HG02642 (cell line): Measurements from ENCODE around the gene APOB.

Experiments used
- ATAC-seq: cut with Tn5 transposase; IDR thresholded peaks from one replicate; pipeline ENCODE4 v1.9.1; 2021; ENCODE audit warnings: mild to moderate bottlenecking; ENCODE audit not compliant: unreplicated experiment, poor library complexity

The APOB gene

GRCh38 chr2:21043744-21044532 is at the start of gene APOB:
Gene APOB, minus strand, starts transcription at chr2:21044073. Its CDS starts 128 bp downstream, at chr2:21043945.
- no peak for ATAC-seq

DNA sequence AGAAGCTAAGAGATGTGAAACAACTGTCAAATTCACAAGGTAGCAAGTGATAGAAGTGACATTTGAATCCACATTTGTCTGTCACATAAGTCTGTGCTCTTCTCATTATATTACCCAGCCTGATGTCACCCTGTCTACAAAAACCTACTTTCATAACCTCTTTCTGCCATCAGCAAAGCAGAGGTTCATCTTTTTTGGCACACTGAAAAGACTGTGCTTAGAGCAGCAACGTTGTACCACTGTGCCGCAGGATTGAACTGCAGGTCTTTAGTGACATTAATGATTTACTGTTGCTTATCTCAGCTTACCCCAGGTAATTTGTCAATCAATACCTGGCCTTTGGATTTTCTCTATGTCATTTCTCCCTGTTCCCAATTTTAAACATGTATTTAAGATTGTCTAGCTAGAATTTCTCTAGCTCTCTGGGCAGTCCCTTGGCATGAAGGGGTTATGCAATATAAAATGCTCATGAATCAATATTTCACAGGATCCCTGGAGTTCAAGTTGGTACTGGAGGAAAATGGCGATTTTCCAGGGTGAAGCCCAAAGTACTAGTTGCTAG is 48.5 kb upstream of the APOB start:
- ATAC-seq = no peak

GRCh38 chr2:21084401-21084800 is 40.5 kb upstream of the APOB start:
- no peak for ATAC-seq

DNA sequence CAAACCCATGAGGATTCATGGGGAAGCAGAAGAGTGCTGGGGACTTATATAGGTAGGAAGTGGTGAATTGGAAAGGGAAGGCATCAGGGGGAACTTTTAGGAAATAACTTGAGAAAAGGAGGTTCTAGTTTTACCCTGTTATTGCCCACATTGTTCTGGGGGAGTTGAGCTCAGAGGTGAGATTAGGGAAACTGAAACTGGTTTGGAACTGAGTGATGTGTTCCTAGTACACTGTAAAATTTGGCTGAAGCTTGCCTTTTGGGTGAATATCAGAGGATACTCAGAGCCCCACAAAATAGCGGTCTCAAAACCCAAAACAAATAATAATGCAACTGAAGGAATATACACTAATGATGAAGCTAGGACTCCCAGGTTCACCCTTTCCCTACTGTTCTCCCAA is 39.6 kb upstream of the APOB start:
- ATAC-seq = no peak

DNA sequence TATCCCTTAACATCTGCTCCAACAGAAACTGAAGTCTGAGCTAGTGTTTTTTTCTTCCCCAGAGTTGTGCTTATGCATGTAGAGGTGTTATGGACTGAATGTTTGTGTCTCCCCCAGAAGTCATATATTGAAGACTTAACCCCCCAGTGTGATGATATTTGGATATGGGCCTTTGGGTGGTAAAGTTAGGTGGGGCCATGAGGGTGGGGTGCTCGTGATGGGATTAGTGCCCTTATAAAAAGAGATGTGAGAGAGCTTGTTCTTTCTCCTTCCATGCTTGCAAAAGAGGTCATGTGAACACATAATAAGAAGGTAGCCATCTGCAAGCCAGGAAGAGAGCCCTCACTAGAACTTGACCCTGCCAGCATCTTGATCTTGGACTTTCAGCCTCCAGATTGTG is 34.4 kb upstream of the APOB start:
- ATAC-seq = no peak

GRCh38 chr2:21072477-21073242 is 28.8 kb upstream of the APOB start:
- ATAC-seq = no peak

DNA sequence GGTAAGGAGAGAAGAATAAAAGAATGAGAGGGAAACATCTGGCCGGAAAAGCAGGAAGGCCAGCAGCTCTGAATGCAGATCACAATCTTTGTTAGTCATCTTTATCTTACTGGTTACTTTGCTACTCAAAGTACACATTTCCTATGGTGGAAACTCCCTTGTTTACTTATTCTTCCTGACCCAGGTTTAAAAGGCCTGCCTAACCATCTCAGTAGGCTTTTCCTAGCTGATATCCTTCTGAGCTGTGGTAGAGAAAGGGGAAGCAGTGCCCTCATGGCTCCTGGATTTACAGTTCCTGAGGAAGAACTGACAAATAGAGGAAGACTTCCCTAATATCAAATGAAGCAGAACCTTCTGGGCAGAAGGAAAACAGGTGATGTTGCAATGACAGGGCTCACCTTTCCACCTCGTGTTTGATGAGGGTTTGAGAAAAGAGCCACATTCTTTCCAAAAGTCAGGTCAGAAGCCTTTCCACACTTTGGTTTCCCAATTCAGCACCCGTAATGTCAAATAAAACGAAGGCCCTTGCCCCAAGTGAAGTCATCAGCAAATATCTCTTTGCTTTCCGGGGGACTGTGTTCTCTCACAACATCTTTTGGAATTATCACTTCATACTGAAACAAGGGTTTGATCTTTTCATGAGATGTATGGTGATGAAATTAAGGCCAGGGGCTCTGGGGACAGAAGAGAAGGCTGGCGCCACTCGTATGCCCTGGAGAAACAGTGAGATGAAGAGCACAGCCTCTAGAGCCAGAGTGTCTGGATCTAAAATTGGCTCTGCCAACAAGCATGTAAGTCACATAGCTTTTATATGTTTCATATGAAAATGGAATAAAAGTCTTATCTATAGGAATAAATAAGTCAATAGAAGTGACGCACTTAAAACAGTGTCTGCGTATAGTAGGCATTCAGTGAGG is 26.7 kb upstream of the APOB start:
- ATAC-seq = no peak

DNA sequence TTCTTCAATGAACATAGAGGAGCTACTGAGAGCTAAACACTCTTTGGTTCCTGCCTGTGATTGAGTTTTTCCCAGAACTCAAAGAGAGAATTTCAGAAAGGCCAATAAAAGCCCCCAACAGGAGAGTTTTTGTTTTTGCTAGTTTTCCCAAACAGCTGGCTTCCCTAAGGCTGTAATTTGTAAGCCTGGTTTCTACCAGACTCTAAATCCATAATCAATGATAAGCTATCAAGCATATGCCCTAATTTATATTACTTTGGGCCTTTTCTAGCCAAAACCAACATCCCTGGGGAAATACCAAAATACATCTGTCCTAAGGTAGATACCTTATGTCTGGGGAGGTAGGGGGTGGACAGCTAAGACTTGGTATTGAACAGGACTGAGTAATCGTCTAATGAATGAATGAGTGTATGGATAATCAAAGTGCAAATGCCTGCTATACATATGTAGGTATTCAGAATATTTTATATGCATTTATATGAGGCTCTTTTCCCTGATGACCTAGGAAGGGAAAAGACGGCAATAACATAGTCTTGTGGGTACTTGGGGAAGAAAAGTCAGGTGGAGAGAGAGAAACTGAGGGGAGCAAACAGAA is 26.0 kb upstream of the APOB start:
- no peak for ATAC-seq

GRCh38 chr2:21067859-21068537 is 24.1 kb upstream of the APOB start:
- ATAC-seq = no peak

GRCh38 chr2:21067125-21067524 is 23.3 kb upstream of the APOB start:
- no peak for ATAC-seq

DNA sequence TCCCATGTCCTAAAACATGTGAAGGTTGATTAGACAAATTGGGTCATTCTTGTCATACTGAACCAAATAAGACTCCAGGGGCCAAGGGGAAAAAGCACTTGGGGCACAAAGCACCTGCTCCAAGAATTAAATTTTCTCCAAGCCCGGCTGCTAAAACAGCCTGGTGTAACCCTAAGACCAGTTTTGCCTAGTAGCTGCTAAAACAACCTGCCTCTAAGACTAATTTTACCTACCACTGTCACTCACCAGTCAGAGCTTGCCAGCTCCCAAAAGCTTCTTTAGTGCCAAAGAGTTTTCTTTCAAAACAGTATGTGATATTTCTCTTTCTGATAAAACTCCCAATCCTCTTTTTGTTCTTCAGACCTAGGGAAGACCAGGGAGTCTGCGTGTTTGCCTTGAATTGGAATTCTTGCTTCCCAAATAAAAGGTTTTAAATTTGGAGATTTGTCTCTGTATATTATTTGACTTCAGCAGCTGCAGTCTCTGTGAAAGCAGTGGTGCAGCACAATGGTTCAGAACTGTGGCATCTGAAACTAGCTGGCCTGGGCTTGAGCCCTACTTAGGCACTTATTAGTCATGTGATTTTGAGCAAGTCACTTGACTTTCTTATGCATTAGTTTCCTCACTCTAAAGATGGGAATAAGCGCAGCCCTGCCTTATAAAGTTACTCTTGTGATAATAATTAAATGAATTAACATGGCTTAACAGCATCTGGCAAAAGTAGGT is 16.2 kb upstream of the APOB start:
- ATAC-seq = no peak

- no peak for ATAC-seq
Observed at GRCh38 chr2:21057097-21057496, 13.2 kb upstream of the APOB start.

- no peak for ATAC-seq
Observed at GRCh38 chr2:21055879-21056790, 12.3 kb upstream of the APOB start.

DNA sequence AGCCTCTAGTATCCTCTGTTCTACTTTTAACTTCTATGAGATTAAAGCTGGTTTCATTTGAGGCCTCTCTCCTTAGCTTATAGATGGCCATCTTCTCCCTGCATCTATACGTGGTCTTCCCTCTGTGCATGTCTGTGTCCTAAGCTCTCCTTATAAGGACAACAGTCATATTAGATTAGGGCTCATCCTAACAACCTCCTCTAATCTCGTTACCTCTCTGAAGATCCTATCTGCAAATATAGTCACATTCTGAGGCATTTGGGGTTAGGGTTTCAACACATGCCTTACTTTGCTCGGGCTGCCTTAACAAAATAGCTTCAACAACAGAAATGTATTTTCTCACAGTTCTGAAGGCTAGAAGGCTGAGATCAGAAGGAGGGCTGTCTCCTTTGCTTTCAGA is 11.6 kb upstream of the APOB start:
- ATAC-seq = no peak

DNA sequence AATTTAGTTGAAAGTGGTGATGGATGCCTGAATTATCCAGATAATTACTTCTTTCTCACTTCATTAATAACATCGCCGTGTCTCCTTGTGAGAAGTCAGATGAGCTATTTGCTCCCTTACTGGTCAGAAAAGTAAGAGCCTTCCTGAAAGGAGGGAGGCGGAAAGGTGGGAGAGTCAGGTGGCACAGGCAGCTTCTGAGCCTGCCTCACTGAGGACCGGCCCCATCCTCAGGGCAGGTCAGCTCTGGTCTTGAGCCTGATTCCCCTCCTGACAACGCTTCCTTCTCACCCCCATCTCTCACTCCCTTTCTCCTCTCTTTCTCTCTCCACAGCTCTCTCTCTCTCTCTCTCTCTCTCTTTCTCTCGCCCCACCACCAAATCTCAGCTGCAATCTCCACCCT is 10.1 kb upstream of the APOB start:
- no peak for ATAC-seq

- ATAC-seq = no peak
Observed at GRCh38 chr2:21052044-21052443, 8.2 kb upstream of the APOB start.

GRCh38 chr2:21050164-21050563 is 6.3 kb upstream of the APOB start:
- ATAC-seq = no peak
